HG02840 (cell line): ENCODE measurements around the gene GPR61.

Experiments used
- ATAC-seq: cut with Tn5 transposase; IDR thresholded peaks from one replicate; pipeline ENCODE4 v1.9.1; 2021; ENCODE audit warnings: mild to moderate bottlenecking, moderate library complexity, moderate number of reproducible peaks; ENCODE audit not compliant: unreplicated experiment, low FRiP score

Gene GPR61

GRCh38 chr1:109564194-109564878, 24.7 kb downstream of the GPR61 start:
- ATAC-seq = no peak

- ATAC-seq = no peak
These were observed 25.6 kb downstream of the GPR61 start for GRCh38 chr1:109565241-109565640.

DNA sequence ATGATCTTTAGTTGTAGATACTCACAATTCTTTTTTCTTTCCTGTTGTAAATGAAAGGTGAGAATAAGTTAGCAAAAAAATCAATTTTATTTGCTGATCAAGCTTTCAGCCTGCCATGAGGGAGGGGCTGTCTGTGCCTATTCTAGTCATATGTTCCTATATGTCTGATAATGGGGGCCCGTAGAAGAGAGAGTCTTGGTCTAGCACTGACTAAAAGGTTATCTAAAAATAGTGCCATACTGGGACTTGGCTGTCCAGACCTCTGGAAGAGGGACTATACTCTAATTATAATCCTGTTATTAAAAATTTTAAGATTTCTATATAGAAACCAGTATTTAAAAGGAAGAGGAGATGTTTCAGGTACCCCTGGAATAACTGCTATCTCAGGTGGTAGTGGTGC, 27.3 kb downstream of the GPR61 start:
- no peak for ATAC-seq

DNA sequence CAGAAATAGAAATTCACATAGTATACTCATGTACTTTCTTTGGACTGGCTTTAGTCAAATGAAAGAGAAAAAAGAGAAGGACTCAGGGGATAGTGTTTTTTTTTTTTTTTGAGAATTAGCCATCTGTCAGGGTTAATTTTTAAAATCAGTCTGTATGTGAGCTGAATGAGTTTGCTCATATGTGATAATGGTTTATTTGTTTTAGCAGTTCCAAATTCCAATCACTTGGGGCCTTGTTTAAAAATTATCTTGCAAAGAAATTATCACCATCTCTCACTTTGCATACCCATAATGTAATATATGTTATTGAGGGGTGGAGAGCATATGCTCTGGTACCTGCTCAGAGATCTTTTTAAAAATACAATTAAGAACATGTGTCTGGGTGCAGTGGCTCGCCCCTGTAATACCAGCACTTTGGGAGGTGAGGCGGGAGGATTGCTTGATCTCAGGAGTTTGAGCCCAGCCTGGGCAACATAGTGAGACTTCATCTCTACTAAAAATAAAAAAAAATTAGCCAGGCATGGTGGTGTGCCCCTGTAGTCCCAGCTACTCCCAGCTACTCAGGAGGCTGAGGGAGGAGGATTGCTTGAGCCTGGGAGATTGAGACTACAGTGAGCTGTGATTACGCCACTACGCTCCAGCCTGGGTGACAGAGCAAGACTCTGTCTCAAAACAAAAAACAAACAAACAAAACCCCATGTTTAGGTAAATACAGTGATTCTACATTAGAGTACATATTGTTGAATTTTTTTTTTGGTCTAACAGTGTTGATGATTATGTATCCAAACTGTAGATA, 28.4 kb downstream of the GPR61 start:
- ATAC-seq = no peak

DNA sequence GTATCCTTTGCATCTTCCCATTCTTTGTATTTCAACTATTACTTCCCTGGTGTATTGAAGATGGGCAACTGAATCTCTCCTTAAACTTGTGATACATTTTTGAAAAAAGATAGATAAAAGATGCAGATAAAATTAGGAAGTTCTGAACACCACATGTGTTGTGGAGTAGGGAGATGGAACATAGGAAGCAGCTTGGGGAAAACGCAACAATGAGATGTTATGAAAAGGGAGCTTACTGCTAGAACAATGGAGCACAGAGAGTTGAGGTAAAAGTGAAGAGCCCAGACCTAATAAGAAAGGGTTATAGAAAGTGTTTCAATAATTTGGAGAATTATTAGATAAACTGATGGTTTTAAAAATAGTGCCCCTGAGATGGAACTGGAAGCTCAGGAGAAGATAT, 29.7 kb downstream of the GPR61 start:
- no peak for ATAC-seq

- ATAC-seq = no peak
These were observed 30.7 kb downstream of the GPR61 start for GRCh38 chr1:109570414-109570813.

GRCh38 chr1:109573785-109574184, 34.1 kb downstream of the GPR61 start:
- no peak for ATAC-seq

DNA sequence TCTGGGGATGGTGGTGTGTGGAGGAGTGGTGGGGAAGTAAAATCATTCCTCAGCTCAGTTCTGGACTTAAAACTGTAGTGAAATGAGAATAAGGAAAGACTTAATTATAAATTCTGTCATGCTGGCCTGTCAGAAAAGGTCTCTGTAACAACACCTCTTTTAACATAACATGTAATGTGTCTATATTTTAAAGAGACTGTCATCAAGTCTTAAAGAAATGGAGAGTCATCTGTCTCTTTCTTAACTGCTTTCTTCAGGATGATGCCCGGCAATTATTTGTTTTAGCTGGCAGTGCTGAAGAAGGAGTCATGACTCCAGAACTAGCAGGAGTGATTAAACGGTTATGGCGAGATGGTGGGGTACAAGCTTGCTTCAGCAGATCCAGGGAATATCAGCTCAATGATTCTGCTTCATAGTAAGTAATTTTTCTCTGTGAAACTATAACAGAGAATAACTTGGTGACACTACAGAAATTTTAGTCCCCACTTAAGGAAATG, 39.3 kb downstream of the GPR61 start:
- no peak for ATAC-seq

GRCh38 chr1:109579491-109579890, 39.8 kb downstream of the GPR61 start:
- no peak for ATAC-seq

- no peak for ATAC-seq
These were observed 42.3 kb downstream of the GPR61 start for GRCh38 chr1:109582021-109582420.

- no peak for ATAC-seq
These were observed 45.1 kb downstream of the GPR61 start for GRCh38 chr1:109584766-109585165.

DNA sequence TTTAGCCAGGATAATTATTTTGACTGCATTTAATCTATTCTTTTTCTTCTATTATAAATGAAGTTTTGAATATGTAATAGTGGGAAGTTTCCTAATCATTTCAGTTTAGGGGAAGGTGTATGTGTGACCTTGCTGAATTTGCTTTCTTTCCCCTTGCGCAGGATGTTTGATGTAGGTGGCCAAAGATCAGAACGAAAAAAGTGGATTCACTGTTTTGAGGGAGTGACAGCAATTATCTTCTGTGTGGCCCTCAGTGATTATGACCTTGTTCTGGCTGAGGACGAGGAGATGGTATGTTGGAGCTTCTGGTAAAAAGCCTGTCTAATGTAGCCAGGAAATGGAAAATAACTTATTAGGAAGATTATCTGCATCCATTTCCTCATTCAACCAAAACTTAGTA, 46.4 kb downstream of the GPR61 start:
- no peak for ATAC-seq

DNA sequence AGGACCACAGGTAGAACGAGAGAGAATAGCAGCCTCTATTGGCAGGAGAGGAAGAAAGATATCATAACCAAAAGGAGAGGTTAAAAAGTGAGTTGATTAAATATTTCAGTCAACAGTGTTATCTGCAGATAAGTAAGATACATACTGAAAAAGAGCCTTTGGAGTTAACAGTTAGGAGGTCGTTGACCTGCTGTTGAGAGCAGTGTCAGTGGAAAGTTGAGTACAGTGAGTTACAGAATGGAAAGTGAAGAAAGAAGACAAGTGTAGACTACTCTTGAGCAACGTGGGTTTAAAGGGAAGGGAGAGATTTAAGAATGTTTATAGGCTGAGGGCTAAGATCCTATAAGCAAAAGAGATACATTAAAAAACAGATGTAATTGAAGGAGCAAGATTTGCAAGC, 49.5 kb downstream of the GPR61 start:
- no peak for ATAC-seq

DNA sequence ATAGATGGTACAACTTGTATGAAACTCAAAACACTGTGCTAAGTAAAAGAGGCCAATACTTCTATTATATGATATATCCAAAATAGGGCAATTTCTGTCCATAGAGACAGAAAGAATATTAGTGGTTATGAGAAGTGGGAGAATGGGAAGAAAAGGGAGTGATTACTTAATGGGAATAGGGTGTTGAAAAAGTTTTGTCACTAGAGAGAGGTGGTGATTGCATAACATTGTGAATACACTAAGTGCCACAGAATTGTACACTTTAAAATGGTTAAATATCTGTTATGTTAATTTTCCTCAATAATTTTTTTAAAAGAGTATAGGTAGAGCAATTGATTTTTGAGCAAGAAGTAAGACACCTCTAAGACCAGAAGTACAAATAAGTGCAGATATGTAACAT, 50.0 kb downstream of the GPR61 start:
- ATAC-seq = no peak

DNA sequence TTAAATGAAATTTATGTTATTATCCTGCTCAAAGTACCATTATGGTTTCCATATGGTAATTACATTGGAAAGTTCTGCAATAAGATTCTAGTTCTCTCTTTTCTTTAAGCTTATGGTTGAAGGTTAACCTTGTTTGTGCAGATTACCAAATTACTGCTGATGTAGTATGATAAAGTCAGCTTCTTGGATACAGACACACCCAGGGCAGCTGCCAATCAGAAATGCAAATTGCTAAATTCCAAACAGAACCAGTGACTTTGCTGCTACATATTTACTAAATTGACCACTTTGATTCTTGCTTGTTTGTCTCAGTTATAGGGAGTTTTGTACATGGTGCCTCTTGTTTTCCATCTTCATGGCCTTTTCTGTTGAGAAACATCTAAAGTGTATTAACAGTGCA, 53.2 kb downstream of the GPR61 start:
- no peak for ATAC-seq

GRCh38 chr1:109595531-109595930, 55.9 kb downstream of the GPR61 start:
- ATAC-seq = no peak
